NCI-H146 (cell line): ENCODE results near the gene WDR82.
"Not testable (repeated sequence)": the region's sequence is repeated elsewhere in the genome, so short reads cannot be mapped to it uniquely, and the experiment has no call there.

Experiments
- DNase-seq: peaks from one replicate; lab custom pipeline; 2025; lab: John Stamatoyannopoulos, UW

Gene WDR82

DNA sequence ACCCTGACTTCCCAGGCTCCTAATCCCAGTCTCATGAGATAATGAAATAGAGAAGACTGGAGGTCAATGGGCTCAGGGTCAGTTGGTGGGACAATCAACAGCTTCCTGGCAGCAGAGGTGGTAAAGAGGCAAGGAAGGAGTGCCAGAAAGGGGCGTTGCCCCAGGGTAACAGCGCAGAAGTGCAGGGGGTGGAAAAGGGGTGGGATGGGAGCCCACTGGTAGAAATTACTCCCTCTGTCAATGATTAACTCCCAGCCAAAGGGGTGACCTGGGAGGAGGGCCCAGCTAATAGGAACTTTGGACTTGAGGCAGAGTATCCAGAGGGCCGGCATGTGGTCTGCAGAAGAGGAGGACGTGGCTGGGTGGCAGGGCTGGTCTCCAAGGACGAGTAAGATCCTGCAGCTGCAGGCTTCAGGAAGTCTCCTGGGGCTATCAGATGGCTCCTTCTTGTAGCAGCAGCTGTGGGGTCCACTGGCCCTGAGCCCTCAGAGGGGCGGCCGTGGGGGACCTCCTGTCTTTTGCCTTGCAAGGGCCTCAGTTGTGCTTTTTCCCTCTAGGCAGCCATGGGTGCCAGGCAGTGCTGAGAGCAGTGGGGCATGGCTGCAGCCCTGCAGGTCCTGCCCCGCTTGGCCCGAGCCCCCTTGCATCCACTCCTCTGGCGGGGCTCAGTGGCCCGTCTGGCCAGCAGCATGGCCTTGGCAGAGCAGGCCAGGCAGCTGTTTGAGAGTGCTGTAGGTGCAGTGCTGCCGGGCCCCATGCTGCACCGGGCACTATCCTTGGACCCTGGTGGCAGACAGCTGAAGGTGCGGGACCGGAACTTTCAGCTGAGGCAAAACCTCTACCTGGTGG, 11.5 kb upstream of the WDR82 start:
- DNase-seq: no peak

DNA sequence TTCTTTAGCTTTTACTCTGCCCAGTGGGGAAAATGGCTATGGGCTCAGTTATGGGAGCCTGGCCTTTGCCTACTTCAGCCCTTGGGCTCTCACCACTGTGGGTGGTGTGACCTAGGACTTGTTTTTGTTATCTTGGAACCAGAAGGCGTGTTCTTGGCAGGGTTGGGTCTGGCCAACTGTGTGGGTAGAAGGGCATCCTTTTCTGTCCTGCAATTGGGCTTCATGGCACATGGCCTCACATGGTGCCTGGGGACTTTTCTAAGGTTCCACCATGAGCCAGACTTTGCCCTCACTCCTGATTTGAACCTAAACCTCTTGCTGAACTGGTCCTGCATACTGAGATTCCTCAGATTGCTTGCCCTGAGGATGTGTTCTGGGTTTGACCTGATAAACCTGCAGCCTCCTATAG, 10.9 kb upstream of the WDR82 start:
- DNase-seq: no peak

DNA sequence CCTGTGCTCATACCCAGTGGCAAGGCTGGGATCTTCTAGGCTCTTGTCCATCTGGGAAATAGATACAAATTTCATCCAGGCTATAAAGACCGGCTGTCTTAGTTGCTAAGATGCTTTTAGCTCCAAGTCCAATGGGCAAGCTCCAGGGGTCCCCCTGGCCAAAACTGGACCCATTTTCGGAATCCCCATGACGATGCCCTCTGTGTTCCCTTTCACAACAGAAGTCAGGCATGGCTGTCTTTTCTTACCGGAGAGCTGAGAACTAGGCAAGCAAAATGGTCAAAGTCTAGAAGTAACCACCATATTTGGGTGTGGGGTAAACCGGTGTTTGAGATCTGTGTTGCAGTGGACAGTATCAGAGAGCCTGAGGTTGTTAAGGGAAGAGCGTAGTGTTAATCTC, 10.2 kb upstream of the WDR82 start:
- DNase-seq: no peak

DNA sequence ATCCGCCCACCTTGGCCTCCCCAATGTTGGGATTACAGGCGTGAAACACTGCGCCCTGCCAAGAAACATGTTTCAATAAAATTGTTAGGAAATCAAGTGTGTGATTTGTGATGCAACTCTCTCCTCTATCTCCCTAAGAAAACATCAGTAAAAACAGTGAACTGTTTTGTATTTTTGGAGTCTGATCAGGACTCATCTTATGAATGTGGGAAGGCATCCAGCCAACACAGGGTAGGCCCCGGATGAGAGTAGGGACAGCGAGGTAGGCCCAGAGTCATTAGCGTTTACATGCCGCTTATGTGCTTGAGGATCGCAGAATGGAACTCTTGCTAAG, 8.3 kb upstream of the WDR82 start:
- DNase-seq: no peak

DNA sequence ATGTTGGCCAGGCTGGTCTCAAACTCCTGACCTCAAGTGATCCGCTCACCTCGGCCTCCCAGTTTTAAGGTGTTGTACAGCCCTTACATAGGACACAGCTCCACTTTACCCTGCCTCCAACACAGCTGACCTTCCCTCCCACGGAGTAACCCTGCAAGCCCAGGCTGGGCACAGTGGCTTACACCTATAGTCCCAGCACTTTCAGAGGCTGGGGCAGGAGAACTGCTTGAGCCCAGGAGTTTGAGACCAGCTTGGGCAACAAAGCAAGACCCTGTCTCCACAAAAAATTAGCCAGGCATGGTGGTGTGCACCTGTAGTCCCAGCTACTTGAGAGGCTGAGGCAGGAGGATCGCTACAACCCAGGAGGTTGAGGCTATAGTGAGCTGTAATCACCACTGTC, 5.6 kb upstream of the WDR82 start:
- DNase-seq: not testable (repeated sequence)

DNA sequence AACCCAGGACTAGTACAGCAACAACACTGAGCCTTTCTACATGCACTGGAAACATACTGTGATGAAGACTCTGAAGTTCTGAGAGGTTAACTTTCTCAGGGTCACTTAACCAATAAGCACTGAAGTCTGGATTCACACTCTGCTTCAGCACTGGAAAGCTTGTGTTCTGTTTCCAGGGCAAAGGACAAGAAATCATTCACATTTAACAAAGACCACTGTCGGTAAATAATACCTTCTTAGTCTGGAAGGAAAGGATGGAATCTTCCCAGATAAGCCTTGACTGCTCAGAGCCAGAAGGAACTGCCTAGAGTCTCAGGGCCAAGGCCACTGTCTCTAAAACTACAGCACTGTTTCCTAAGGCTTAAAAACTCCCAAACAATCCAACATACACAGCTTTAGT, 4.9 kb upstream of the WDR82 start:
- DNase-seq: no peak

DNA sequence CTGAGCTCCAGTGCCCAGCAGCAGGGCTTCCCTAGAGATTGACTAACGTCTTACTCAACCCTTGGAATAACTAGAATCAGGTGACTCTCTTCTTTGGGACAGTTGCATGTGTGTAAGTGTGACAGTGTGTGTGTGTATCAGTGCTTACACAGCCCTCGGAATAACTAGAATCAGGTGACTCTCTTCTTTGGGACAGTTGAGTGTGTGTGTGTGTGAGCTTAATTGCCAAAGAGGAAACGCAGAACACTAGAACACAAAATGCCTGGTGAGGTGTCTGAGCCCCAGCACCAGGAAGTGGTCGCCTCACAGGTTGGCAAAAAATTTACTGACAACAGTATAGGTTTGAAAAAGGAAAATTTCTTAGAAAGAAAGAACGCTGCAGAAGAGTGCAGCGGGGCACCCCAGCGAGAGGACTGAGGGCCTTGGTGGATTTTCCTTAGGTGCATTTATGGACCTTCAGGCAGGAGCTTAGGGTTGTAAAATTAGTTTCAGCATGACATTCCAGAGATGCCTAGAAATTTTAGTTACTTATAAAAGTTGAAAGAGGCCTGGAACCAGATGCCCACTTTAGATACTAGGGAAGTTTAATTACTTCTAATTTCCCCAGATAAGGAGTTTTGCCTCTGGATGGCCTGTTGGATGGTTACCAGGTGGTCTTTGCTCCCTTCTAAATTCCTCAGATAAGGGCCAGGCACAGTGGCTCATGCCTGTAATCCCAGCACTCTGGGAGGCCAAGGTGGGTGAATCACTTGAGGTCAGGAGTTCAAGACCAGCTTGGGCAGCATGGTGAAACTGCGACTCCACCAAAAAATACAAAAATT, 3.7 kb upstream of the WDR82 start:
- DNase-seq: no peak

DNA sequence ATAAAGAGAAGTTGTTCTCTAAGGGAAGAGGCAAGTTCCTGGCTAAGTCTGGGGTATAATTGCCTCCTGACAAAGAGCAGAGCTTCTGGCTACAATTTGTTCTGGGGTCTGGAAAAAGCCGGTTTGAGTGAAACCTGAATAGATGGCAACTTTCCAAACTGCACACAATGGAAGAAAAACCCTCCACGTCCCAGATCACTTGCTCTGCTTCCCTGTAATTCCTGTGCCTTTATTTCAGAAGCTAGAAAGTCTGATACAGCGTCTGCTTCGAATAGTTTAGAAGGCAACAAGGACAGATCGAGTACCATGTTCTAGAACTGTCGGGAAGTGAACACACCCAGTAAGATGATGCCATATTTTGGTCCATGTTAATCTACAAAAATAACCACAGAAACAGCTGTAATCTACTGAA, 1.6 kb upstream of the WDR82 start:
- peak; percentile 61 for DNase-seq

DNA sequence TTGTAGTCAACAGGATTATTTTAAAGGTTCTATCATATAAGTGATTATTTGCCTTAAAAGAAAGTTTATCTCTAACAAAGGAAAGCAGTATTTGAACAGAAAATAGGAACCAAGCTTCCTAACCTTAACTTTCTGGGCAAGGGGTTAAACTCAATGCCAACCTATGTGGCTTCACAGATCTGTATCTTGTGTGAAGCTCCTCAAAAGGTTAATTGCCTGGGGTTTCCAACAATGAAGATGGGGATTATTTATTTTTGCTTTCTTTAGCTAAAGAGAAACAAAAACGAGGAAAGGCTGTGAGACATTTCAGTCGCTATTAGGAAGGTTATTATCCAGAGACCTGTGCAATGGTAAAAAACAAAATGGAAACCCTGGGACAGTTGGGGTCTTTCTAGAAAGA, 1.1 kb upstream of the WDR82 start:
- no peak for DNase-seq

DNA sequence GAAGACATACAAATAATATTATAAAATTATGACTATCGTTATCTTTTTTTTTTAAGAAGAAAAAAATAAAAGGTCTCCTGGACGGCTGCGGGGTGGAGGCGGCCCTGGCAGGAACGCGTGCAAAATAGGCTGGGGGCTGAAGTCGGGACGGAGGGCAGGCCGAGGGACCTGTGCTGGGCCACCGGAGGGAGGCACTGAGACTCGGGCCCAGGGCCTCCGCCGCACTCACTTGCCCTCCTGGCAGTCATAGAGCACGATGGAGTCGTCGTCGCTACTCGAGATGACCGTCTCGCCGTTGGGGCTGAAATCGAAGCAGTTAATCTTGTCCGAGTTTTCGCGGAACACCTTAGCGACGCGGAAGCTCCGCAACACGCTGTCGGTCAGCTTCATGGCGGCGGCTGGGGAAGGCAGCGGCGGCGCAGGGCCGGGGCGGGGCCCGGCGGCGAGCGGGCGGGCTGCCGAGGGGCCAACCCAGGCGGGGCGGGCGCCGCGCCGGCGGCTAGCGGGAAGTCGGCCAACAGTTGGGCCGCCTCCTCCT, 408 bp downstream of the WDR82 start:
- peak; percentile 39 for DNase-seq

DNA sequence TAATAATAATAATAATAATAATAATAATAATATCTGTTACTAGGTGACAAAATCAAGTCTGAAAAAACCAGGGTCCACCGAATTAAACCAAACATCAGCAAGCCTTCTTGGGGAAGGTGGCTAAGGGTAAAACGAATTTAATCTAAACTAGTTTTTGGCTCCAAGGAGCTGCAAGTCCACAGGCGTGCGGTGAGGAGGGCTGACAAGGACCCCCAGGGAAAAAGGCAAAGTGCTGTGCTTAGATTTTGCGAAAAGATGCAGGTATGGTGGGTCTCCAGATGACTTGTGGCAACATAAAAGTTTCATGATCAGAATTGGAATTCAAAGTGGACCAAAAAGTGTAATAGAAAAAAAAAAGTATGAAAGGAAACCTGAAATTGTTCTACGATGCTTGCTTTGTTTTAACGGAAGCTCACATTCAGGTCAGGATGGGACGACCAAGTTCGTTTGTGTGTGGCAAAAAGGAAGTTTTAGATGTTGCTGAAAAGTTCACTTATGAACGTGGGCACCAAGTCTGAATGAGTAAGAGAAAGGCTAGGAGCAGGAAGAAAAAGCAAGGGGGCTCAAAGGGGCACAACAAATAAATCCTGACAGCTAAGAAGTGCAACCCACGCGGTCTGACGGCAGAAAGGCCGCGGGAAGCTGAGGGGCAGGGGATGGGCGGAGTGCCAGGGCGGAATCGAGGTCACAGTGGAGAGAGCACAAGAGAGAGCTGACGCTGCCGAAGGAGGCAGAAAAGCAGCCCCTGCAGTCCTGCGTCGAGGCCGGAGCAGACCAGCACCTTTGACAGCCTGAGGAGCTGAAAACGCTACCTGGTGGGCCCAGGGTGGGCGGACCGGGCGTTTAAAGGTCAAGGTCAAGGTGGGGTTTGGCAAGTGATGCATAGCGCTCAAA, 1.1 kb downstream of the WDR82 start:
- DNase-seq: peak; percentile 41

DNA sequence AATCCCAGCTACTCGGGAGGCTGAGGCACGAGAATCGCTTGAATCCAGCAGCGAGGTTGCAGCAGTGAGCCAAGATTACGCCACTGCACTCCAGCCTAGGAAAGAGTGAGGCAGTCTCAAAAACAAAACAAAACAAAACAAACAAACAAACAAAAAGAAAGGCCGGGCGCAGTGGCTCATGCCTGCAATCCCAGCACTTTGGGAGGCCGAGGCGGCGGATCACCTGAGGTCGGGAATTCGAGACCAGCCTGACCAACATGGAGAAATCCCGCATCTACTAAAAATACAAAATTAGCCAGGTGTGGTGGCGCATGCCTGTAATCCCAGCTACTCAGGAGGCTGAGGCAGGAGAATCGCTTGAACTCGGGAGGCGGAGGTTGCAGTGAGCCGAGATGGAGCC, 3.7 kb downstream of the WDR82 start:
- not testable (repeated sequence) for DNase-seq

DNA sequence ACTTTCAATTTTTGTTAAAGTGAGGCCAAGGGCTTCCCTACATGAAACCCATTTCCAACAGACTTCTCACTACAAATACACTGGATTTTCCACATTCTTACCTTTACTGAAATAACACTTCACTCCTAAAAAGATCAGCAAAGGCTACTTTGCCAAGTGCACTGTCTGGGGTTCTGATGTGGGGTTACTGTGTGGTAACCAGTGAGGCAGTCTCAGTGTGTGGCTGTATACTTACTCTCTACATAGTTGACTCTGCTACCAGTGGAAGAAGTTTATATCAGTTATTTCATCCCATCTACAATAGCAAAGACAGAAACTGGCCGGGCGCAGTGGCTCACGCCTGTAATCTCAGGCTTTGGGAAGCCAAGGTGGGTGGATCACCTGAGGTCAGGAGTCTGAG, 5.6 kb downstream of the WDR82 start:
- DNase-seq: no peak

DNA sequence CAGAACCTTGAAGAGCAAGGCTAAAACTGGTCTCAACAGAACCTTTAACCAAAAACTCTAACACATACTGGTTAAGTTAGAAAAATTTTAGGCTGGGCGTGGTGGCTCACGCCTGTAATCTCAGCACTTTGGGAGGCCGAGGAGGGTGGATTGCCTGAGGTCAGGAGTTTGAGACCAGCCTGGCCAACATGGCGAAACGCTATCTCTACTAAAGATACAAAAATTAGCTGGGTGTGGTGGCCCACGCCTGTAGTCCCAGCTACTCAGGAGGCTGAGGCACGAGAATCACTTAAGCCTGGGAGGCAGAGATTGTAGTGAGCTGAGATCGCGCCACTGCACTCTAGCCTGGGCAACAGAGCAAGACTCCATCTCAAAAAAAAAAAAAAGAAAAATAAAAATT, 6.3 kb downstream of the WDR82 start:
- DNase-seq: not testable (repeated sequence)

DNA sequence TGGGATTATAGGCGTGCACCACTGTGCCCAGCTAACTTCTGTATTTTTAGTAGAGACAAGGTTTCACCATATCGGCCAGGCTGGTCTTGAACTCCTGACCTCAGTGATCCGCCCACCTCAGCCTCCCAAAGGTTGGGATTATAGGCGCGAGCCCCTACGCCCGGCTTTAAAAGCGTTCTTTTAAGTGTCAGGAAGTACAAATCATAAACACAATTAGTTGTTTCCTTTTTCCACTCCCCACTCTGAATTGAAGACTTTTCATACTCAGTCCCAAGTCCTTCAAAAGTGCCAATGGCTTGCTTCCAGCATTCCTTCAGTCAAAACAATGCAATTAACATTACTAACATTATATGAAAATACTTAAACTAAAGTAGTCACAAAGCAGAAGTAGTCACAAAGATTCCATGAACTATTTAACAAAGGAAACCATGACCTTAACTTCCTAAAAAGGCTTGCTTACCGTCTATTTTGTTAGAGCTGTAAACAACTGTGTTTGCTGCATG, 8.1 kb downstream of the WDR82 start:
- DNase-seq: no peak

DNA sequence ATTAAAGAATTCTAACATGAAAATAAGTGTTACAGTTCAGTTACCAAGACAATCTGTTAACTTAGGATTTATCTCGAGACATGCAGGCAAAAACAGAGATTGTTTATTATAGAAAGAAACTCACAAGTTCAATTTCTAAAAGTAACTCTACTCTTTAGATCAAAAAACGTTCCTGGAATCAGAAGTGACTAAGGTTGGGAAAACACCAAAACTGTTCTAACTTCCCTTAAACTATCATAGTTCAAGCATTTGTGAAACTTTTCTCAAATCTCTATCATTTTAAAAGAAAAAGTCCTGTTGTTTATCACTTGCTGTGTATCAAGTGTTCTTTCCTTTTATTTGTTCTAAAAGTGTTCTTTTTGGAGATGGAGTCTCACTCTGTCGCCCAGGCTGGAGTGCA, 8.7 kb downstream of the WDR82 start:
- DNase-seq: no peak

DNA sequence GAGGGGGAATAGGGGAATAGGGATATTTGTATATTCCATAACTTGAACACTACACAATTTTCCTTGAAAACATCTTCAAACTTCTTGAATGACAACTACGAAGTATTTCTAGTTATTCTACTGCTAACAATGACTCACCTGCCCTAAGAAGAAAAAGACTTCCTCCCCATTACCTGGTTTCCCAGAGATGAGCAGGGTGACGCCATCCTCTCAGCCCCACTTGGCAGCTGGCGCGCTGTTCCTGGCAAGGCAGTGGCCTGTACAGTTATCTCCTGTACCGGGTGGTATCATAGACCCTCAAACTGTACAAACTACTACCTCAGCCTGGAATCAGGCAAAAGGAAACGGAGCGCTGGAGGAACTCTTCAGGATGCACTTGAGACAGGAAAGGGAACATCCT, 10.4 kb downstream of the WDR82 start:
- no peak for DNase-seq

DNA sequence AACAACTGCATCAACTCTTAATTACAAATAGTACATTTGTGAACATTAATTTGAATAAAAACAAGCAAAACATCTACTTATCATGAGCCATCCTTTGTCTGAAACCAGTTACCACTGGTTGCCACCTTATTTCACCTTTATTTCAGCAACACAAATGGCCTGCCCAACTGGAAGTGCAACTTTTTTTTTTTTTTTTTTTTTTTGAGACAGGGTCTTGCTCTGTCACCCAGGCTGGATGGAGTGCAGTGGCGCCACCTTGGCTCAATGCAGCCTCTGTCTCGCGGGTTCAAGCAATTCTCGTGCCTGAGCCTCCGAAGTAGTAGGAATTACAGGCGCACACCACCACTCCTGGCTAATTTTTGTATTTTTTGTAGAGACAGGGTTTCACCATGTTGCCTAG, 13.1 kb downstream of the WDR82 start:
- DNase-seq: no peak

DNA sequence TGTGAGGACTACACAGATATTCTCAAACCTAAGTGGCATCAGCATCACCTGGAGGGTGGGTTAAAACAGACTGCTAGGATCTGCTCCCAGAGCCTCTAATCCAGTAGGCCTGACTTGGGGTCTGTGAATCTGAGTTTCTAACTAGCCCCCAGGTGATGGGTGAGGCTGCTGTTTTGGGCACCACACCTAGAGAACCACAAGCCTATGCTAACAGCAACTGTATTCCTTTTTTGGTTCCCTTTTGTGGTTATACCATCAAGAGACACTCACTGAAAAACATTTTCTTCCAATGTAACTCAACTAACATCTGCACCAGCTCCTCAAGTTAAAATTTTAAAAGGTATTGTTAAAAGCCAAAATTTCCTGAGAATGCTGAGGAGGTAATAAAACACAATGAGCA, 16.0 kb downstream of the WDR82 start:
- DNase-seq: no peak

DNA sequence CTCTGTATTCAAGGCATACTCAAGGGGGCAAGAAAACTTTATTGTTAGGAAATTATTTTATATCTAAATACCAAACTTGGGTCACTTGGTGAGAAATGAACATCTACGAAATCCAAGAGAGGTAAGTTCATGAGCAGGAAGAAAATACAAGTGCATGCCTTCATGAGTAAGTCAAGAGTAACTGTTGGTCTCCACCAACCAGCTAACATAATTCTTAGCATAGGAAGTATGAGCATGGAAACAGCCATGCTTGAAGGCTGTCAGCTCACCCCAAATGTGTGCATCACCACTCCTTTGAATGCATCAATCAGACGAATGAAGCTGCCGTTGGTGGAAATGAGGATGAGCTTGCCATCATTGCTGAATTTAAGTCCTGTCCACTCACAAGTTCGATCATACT, 19.0 kb downstream of the WDR82 start:
- no peak for DNase-seq

DNA sequence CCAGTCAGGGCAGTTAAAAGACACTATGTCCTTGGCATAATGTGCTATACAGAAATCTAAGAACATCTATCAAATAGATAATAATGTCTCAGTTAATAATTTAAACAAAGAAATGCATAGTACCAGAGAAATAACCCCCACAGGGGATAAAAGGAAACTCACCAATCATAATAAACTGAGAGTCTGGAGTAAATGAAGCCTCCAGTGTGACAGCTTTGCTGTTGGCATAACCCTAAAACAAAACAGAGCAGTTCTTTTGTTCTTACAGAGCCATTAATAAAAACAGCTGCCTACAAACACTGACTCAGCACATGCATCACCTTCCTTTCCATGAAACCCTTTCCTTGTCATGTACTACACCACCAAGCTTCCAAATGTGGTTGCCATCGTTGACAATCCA, 19.4 kb downstream of the WDR82 start:
- DNase-seq: no peak

DNA sequence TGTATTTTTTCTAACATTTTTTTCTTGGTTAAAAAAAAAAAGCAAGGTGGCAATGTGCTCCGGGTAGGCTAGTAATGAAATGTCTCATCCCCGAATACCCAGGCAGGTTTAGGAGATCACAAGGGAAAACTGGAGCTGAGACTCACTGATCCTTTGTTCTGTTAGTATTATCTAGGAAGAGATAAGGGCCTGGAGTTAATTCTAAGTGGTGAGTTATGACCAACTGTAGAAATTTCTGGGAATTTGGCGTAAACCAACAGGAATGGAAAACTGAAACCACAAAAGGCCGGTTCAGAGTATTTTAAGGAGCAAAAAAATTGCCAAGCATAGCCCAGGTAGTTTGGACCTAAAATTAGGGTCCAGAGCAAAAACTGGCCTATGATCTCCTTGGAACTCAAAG, 20.5 kb downstream of the WDR82 start:
- no peak for DNase-seq
